AG04449 (cell line): ENCODE results near the gene NOTCH4.

Experiments used
- CTCF ChIA-PET: fragments of 350-600 bp; formaldehyde crosslinking; extraction: SDS; loops from one replicate; lab custom pipeline; 2021; ENCODE audit warnings: antibody characterized with exemption; lab: Yijun Ruan, JAX
- POLR2A ChIA-PET: fragments of 400-600, 350-600 bp; formaldehyde crosslinking; extraction: SDS; loops from one replicate; lab custom pipeline; 2020; ENCODE audit warnings: antibody characterized with exemption, inconsistent platforms; lab: Yijun Ruan, JAX
- DNase-seq: peaks from one replicate; pipeline ENCODE4 v3.0.0-alpha.2; 2010; ENCODE audit warnings: low read depth, low spot score
- H3K4me3 ChIP-seq: 2 replicates; pipeline ENCODE4 v1.5.1; 2011; ENCODE audit warnings: low read depth, mild to moderate bottlenecking, control low read depth, low read length
- TF ChIP-seq, protein P1 (sequence below): IDR thresholded peaks from one replicate; pipeline ENCODE4 v1.5.1; 2011; ENCODE audit warnings: mild to moderate bottlenecking, moderate library complexity, low read length, control low read depth, inconsistent platforms; ENCODE audit not compliant: insufficient read depth; ENCODE audit errors: missing control alignments

The NOTCH4 gene

DNA sequence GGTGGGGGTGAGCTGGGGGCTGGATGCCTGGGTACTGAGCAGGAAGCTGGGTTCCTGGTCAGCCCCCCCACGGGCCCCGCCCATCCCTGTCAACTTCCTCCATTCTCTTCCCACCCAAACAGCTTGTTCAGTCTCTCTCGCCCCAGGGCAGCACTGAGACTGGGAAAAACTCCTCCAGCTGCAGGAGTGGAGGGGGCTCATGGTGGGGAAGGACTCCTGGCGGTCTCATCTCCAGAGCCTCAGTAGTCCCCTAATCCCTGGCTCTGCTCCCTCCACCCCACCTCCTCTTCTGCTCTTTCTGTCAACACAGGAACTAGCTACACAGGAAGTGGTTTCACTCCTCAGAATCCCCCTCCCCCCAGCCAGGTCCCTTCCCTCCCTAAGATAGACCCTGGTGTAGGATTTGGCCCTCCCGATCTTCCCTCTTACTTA, 31.2 kb downstream of the NOTCH4 start, which contains the start of gene GPSM3:
Gene GPSM3 (minus strand): TSS at position 36 of the 432 bp plus-strand sequence. CDS start 130 bp downstream, outside the sequence.
- peak within 1 kb of the TSS; percentile 16; the same call in 1 of the 2 replicates for H3K4me3 ChIP-seq
- ChIA-PET POLR2A (interaction anchor here (1.3 kb wide), 1 partner anchor 10 kb away, joined by 3 read pairs; no protein-coding TSS in a partner anchor), CTCF (interaction anchor here (0.8 to 4.4 kb wide), 6 partner anchors 16 to 145 kb away, joined by 3 to 62 read pairs (median 3); partner anchors contain the start of gene AGPAT1)
- DNase-seq = no peak
- TF ChIP-seq, protein P1, sequence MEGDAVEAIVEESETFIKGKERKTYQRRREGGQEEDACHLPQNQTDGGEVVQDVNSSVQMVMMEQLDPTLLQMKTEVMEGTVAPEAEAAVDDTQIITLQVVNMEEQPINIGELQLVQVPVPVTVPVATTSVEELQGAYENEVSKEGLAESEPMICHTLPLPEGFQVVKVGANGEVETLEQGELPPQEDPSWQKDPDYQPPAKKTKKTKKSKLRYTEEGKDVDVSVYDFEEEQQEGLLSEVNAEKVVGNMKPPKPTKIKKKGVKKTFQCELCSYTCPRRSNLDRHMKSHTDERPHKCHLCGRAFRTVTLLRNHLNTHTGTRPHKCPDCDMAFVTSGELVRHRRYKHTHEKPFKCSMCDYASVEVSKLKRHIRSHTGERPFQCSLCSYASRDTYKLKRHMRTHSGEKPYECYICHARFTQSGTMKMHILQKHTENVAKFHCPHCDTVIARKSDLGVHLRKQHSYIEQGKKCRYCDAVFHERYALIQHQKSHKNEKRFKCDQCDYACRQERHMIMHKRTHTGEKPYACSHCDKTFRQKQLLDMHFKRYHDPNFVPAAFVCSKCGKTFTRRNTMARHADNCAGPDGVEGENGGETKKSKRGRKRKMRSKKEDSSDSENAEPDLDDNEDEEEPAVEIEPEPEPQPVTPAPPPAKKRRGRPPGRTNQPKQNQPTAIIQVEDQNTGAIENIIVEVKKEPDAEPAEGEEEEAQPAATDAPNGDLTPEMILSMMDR = no peak

DNA sequence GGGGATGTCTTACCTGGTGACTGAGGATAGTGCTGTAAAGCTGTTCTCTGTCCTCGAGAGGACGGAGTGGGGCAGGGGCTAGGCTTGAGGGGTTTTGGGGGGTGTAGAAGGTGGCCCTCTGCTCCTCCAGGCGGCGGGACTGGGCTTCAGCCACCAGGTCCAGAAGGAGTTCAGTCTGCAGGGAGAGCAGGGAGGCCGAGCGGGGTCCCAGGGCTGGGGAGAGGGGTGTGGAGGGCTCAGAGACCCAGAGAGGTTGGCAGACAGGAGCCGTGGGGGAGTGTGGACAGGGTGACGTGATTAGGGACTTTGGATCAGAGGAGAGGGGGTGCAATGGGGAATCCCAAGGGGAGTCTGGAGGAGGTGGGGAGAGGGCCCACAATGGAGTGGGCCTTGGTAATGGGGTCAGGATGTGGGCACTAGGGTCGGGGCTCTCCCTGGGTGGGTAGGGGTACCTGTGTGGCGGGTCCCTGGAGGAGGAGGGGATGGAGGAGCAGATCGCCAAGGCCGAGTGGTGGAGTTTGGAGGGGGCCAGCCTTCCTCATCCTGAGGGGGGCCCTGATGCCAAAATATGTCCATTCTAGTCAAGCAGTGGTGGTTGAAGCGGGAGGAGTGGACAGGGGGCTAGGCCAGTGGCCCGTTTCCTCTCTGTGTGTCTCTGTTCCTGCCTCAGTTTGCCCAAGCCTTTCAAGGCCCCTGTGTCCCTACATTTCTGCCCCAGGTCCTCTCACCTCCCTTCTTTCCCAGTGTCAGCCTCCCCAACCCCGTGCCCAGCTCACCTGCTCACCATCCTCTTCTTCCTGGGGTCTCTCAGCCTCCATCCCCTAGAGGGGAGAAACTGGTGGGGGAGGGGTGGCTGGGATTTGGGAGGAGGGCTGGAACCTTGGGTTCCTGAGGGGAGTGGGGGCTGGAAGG, 31.9 kb downstream of the NOTCH4 start:
- TF ChIP-seq, protein P1 = no peak
- CTCF ChIA-PET = interaction anchor here (0.9 to 4.4 kb wide), 6 partner anchors 15 to 143 kb away, joined by 3 to 62 read pairs (median 4); partner anchors contain the start of gene AGPAT1
- DNase-seq = no peak
- POLR2A ChIA-PET = no interaction called here
- H3K4me3 ChIP-seq = no peak overlapping the region

DNA sequence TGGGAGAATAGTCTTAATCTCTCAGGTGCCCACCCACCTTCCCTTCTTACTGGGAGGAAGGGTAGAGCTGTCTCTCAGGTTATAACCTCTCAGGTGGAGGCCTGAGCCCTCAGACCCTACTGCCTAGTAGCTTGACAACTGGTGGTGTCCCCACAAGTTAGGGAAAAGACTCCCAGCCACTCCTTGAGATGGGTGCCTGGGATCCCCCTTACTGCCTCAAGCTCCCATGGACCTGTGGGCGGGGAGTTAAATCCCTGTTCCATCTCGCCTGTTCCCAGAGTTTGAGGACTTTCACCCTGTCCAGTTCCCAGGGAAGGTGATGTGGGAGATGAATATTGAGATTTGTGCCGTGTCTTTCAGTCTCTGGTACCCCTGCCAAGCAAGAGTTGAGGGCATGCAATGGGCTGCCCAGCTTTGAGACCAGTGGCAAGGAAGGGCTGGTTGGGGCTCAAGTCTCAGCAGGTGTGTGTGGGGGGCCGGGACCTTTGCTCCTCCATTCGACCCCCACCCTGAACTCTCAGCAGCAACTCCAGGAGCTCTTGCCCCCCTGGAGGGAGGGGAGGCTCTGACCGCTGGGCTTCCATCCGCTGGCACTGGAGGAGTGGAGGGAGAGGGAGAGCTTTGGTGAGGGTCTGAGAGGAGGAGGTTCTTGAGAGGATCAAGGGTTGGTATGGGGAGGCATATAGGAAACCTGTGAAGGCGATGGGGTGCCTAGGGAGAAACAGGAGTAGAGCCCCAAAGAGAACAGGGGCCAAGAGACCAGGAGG, 32.8 kb downstream of the NOTCH4 start:
- POLR2A ChIA-PET = interaction anchor here (0.6 kb wide), 1 partner anchor 76 kb away, joined by 4 read pairs; no protein-coding TSS in a partner anchor
- TF ChIP-seq, protein P1 = no peak
- DNase-seq = no peak
- peak overlapping the region; percentile 77 for H3K4me3 ChIP-seq
- CTCF ChIA-PET = interaction anchor here (0.7 to 1.6 kb wide), 4 partner anchors 12 to 130 kb away, joined by 3 to 8 read pairs (median 3); no protein-coding TSS in a partner anchor

DNA sequence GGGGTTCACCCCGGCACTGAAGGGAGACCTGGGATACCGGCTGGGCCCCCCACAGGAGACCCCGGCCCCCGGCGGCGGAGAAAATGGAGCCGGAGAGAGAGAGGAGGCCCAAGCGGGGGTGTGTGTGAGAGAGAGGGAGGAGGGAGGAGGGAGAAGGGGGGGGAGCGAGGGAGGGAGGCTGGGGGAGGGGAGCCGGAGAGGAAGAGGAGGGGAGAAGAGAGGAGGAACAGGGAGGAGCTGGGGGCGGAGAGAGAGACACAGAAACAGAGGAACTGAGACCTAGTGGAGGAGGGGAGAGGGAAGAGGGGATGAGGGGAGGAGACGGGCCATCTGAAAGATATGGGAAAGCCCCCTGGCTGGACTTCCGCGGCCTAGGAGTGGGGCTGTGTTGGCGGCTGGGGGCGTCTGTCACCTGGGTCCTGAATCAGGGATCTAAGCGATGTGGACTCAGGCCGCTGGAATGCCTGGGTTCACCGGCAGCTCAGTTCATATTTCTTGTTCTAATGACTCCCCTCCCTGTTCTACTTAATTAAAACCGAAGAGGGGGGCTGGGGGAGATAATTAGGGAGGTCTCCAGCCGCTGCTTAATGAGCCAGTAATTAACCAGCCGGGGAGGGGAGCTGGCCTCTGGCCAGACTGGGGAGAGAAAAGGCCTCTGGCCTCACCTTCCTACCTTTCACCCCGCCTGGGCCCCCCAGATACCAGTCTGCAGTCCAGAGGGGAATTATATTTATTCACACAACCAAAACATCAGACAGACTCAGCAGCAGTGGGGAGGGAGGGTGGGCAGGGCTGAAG, 33.6 kb downstream of the NOTCH4 start, which contains the start of gene PBX2:
Gene PBX2 (minus strand): TSS at position 149 of the 798 bp plus-strand sequence. CDS start 287 bp downstream, outside the sequence.
- POLR2A ChIA-PET = interaction anchor here (0.6 kb wide), 1 partner anchor 75 kb away, joined by 4 read pairs; no protein-coding TSS in a partner anchor
- TF ChIP-seq, protein P1 = no peak
- CTCF ChIA-PET = interaction anchor here (0.7 to 1.8 kb wide), 4 partner anchors 11 to 72 kb away, joined by 3 to 8 read pairs (median 4); no protein-coding TSS in a partner anchor
- DNase-seq = peak; percentile 67
- H3K4me3 ChIP-seq = peak within 1 kb of the TSS; percentile 77

DNA sequence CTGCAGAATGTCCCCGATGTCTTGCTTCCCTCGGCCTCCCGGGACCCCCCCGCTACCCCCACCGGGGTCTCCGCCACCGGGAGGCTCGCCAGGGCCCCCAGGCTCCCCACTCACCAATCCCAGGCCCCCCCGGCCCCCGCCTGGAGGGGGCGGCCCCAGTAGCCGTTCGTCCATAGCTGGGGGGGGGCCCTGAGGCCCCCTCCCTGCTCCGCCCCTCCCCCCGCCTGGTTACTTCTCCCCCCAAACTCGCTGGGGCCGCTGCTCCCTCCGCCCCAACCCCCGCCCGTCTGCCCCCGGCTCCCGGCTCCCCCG, 34.2 kb downstream of the NOTCH4 start:
- peak overlapping the region; percentile 77 for H3K4me3 ChIP-seq
- TF ChIP-seq, protein P1 = no peak
- POLR2A ChIA-PET = no interaction called here
- no peak for DNase-seq
- CTCF ChIA-PET = interaction anchor here (1.8 to 2.6 kb wide), 2 partner anchors 13 to 71 kb away, joined by 5 to 8 read pairs; no protein-coding TSS in a partner anchor
